Measurements from ENCODE around the gene CHMP3.

DNA sequence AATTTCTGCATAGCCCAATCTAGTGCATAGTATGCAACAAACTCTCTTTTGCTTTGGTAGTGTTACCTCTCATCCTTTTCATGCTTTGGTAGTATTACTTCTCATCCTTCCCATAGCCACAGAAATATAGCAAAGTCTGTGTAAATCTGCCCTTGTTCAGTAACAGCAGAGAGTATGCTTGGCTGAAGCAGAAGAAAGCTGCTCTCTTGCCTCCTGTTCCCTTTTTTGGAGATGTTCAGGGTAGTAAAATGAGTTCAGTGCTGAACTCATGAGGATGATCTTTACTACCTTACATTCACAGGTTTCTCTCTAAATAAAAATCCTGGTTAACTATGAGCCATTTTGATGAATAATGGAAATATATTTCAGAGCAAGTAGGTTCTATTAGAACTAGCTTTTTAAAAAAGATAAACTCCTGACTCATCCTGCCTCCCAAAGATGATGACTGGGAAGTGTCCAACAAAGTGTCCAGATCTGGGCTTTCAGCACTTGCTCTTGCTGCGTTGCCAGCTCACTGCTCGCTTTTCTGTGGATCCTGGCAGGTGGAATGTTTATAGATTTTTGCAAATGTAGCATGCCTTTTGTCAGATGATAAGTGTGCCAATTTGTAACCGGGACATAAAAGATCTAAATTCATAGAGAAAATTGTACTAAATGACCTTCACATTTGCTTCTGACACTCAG is 29.4 kb upstream of the CHMP3 start:
- TF ChIP-seq, protein P1, sequence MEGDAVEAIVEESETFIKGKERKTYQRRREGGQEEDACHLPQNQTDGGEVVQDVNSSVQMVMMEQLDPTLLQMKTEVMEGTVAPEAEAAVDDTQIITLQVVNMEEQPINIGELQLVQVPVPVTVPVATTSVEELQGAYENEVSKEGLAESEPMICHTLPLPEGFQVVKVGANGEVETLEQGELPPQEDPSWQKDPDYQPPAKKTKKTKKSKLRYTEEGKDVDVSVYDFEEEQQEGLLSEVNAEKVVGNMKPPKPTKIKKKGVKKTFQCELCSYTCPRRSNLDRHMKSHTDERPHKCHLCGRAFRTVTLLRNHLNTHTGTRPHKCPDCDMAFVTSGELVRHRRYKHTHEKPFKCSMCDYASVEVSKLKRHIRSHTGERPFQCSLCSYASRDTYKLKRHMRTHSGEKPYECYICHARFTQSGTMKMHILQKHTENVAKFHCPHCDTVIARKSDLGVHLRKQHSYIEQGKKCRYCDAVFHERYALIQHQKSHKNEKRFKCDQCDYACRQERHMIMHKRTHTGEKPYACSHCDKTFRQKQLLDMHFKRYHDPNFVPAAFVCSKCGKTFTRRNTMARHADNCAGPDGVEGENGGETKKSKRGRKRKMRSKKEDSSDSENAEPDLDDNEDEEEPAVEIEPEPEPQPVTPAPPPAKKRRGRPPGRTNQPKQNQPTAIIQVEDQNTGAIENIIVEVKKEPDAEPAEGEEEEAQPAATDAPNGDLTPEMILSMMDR (IDR thresholded peaks at IDR 0.05) = no peak
- no peak for TF ChIP-seq EZH2 (IDR thresholded peaks at IDR 0.05; ENCODE audit: borderline replicate concordance, insufficient read depth, low read depth, low read length, poor library complexity, severe bottlenecking)

Data from B cell (primary cell).